Fibroblast of skin of right quadriceps (primary cell): Measurements from ENCODE around the gene RABGAP1L.
"Not testable (repeated sequence)": the region's sequence is repeated elsewhere in the genome, so short reads cannot be mapped to it uniquely, and the experiment has no call there.

Experiments
- DNase-seq: peaks from one replicate; pipeline ENCODE4 v3.0.0-alpha.2; 2013

RABGAP1L gene

DNA sequence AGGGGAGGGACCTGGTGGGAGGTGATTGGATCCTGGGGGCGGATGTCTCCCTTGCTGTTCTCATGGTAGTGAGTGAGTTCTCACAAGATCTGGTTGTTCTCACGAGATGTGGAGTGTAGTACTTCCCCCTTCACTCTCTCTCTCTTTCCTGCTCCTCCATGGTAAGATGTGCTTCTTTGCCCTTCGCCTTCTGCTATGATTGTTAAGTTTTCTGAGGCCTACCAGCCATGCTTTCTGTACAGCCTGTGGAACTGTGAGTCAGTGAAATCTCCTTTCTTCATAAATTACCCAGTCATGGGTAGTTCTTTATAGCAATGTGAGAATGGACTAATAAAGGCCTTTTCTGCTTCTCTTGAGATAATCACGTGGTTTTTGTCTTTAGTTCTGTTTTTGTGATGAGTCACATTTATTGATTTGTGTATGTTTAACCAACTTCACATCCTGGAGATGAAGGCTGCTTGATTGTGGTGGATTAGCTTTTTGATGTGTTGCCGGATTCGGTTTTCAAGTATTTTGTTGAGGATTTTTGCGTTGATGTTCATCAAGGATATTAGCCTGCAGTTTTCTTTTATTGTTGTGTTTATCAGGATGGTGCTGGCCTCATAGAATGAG lies 45.5 kb downstream of the RABGAP1L start:
- peak; percentile 37 for DNase-seq

- DNase-seq = no peak
These were observed 47.0 kb downstream of the RABGAP1L start for GRCh38 chr1:174206148-174206836.

- DNase-seq = no peak
These were observed 50.2 kb downstream of the RABGAP1L start for GRCh38 chr1:174209347-174210187.

DNA sequence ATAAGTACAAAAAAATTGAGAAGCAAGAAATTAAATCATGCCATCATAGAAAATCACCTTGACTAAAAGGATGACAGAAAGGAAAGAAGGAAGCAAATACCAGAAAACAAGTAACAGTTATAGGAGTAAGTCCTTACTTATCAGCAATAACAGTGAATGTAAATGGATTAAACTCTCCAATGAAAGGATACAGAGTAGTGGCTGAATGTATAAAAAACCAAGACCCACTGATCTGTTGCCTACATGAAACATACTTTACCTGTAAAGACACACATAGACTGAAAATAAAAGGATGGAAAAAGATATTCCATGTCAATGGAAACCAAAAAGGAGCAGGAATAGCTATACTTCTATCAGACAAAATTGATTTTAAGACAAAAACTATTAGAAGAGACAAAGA lies 52.2 kb downstream of the RABGAP1L start:
- DNase-seq = no peak

- no peak for DNase-seq
These were observed 56.4 kb downstream of the RABGAP1L start for GRCh38 chr1:174215766-174216165.

GRCh38 chr1:174217248-174217647 lies 57.9 kb downstream of the RABGAP1L start:
- no peak for DNase-seq

DNA sequence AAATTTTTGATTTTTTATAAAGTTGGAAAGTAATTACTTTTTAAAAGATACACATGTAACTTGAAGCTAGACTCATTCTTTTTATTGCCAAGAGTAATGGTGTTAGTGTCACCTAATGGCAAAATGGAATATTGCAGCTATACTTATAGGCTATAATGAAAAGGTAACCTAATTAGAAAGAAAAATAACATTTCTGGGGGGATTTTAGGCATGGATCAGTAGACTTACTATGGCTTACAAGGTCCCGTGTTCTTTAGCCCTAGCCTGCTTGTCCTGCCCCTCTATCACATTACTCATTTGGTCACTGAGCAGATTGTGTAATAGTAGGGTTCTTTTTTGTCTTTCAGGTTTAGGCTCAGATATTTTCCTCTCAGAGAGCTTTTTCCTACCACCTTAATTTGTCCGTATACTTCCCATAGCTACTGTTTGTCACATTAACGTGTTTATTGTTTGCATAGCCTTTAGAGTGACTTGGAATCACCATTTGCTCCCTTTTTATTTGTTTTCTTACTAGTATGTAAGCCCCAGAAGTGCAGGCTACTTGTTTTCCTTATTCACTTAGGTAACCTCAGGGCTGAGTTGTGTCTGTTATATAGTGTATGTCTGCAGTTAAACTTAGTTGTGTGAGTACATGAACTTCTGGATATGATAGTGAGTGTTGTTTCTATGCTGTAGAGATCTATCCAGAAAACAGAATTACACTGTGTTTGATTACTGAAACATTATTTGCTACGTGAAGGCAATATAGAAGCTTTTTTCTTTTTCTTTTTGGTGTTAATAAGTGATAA lies 58.7 kb downstream of the RABGAP1L start:
- DNase-seq = peak; percentile 33

GRCh38 chr1:174218983-174219382 lies 59.7 kb downstream of the RABGAP1L start:
- DNase-seq = no peak

DNA sequence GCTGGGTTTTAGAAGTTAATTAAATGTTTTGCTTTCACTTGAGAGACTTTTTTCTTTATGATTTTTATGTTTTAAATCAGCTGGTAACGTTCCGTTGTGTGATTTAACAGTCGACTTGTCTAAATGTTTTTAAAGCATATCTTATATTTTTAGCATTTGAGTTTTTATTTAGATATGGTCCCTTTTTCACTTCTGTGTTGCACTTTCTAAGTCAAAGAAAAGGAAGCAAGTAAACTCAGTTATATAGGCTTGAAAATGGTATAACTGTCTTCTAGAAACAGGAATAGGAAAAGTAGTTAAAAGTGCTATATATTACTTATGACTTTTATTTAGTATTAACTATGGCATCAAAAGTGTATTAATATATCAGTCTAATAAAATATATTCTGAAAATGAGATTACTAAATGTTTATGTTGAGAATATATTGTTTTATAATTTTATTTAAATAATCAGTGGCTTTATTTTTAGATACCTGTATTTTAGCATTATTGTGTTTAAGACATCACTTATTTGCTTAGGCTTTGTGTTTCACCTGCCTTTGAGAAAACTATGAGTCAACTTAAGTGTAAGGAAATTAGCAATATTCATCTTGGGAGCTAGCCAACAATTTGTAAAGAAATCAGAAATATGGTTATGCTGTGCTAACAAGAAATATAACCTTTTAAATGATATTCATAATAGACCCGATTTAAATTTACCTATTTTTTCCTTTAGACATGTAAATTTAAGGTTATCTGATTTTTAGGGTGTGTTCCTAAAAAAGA lies 60.5 kb downstream of the RABGAP1L start:
- no peak for DNase-seq

GRCh38 chr1:174221681-174222080 lies 62.4 kb downstream of the RABGAP1L start:
- no peak for DNase-seq

DNA sequence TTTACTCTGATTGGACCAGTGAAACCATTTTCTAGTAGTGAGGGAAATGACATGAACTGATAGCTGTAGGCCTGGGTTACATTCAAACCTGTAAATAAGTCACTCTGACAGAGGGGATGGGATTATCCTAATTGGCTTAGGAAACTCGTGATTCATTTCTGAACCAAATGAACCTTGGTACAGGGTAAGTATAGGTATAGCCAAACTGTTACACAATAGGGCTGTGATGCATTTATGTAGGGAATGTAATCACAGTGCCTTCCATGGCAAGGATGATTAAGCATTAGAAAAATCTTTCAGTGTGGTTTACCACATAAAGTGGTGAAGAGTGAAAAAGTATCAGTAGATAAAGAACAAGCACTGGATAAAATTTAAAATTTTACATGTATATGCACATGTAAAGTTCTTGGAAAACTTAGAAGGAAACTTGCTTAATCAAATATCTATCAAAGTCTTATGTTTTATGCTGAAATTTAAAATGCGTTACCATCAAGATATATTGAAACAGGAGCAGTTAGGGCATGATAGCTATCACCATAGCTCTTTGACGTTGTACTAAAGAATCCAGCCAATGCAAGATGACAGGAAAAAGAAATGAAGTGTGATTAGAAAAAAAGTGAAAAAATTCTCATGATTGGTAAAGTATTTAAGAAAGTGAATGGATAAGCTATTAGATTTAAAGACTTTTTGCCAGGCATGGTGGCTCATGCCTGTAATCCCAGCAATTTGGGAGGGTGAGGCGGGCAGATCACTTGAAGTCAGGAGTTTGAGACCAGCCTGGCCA lies 63.0 kb downstream of the RABGAP1L start:
- peak; percentile 71 for DNase-seq

DNA sequence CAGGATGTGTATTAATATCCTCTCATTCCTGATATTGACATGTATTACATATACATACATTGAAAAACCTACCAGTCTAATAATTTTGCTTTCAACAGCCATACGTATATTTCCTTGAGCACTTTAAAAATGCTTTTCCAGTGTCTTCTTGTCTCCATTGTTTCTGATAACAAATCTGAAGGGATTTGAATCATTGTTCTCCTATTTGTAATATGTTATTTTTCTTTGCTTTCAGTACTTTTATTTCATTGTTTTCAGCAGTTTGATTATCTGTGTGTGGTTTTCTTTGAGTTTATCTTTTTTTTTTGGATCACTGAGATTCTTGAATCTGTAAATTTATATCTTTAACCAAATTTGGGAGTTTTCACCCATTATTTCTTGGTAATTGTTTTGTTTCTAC lies 65.3 kb downstream of the RABGAP1L start:
- no peak for DNase-seq

- DNase-seq = no peak
These were observed 66.3 kb downstream of the RABGAP1L start for GRCh38 chr1:174225499-174226204.

GRCh38 chr1:174230399-174230798 lies 71.1 kb downstream of the RABGAP1L start:
- no peak for DNase-seq

DNA sequence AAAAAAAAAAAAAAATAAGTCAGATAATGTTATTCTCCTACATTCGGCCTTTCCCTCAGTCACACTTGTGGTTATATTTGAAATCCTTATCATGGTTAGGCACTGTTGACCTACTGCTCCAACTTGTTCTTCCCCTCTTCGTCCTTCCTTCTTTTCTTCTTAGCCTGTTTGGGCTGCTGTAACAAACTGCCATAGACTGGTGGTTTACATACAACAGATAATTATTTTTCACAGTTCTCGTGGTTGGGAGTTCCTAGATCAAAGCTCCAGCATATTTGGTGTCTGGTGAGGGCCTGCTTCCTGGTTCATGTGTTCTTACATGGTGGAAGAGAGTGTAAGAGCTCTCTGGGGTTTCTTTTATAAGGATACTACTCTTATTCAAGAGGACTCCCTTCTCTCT lies 73.4 kb downstream of the RABGAP1L start:
- no peak for DNase-seq

- not testable (repeated sequence) for DNase-seq
These were observed 79.7 kb downstream of the RABGAP1L start for GRCh38 chr1:174238845-174239501.

DNA sequence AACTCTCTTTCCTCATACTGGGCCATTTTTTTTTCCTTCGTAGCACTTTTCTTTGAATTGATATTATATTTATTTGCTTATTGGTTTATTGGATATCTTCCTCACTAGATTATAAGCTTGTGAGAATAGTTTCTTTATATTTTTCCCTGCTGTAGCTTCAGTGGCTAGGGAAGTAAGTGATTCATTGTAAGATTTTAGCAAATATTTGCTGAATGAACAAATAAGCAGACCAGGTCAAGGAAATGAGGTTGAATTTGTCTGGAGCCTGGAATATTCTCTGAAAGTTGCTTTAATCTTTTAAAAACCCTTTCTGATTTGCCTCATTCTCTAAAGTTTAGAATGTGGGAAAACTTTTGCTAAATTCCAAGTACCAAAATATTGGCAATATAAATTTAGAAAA lies 80.2 kb downstream of the RABGAP1L start:
- DNase-seq = no peak

DNA sequence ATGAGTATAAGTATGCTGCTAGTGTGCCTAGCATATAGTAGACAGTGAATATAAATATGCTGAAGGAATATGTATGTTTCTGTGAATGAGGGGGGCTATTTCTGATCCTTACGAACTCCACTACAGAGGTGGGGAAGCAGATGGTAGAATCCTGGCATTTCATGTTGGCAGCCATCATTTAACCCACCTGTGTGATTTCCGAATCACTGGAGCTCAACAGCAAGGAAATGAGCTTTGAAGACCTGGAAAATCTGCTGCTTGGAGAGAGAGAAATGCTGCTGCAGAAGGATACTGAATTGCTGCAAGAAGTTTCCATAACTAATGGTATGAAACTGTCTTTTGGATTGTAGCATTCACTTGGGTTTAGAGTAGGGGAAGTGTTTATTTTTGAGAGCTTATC lies 83.5 kb downstream of the RABGAP1L start:
- no peak for DNase-seq

- no peak for DNase-seq
These were observed 84.2 kb downstream of the RABGAP1L start for GRCh38 chr1:174243451-174244000.

DNA sequence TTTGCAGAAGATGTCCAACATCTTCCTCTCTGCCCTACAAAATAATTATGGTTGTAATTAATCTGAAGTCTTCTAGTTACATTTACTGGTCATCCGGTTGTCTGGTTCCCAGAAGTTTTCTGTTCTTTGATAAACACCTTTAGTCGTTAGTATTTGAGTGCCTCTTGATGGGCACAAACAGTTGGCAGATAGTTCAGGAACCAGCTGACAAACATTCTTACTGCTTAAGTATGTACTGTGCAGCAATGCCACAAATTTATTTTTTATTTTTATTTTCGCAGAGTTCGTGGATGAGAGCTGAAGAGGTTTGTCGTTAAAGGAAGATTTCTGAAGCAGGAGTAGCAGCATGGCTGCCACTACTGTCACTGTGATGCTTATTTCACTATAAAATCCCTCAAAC lies 84.7 kb downstream of the RABGAP1L start:
- no peak for DNase-seq
